DND-41 (cell line): Measurements from ENCODE around the gene TBXAS1.

Experiments
- ATAC-seq: fragments of 200-7000 bp; cut with Tn5 transposase; 3 replicates; pipeline ENCODE4 v1.9.1; 2021; ENCODE audit warnings: low read depth; ENCODE audit not compliant: insufficient read depth
- DNase-seq: peaks from one replicate; pipeline ENCODE4 v3.0.0-alpha.2; 2020
- H2AFZ ChIP-seq: 2 replicates; pipeline ENCODE4 v1.6.0; 2012; ENCODE audit warnings: low read depth, low read length
- H3K27ac ChIP-seq: 2 replicates; pipeline ENCODE4 v1.5.1; 2012; ENCODE audit warnings: low read length, inconsistent platforms
- H3K27me3 ChIP-seq: fragments of 200-600 bp; sonication (generic); 2 replicates; pipeline ENCODE4 v1.6.0; 2012; ENCODE audit warnings: low read length, mild to moderate bottlenecking, inconsistent platforms; ENCODE audit not compliant: insufficient read depth, poor library complexity
- H3K36me3 ChIP-seq: 2 replicates; pipeline ENCODE4 v1.5.1; 2012; ENCODE audit warnings: low read length, inconsistent platforms; ENCODE audit not compliant: insufficient read depth
- H3K4me1 ChIP-seq: 2 replicates; pipeline ENCODE4 v1.5.1; 2012; ENCODE audit warnings: mild to moderate bottlenecking, low read length; ENCODE audit not compliant: insufficient read depth
- H3K4me2 ChIP-seq: 2 replicates; pipeline ENCODE4 v1.6.0; 2012; ENCODE audit warnings: mild to moderate bottlenecking, moderate library complexity, low read length, inconsistent platforms; ENCODE audit not compliant: insufficient read depth
- H3K4me3 ChIP-seq, 2 experiments: fragments of 200-600 bp in 1 of 2; shearing (Covaris generic) in 1 of 2; 2 replicates each; pipeline ENCODE4 v1.5.1; 2012 to 2016; ENCODE audit warnings: inconsistent platforms in 2 of 2, low read length in 2 of 2, mild to moderate bottlenecking in 2 of 2, low read depth in 1 of 2, moderate library complexity in 1 of 2
- H3K79me2 ChIP-seq: 2 replicates; pipeline ENCODE4 v1.6.0; 2012; ENCODE audit warnings: low read length, inconsistent platforms; ENCODE audit not compliant: insufficient read depth
- H3K9ac ChIP-seq: 2 replicates; pipeline ENCODE4 v1.6.0; 2012; ENCODE audit warnings: low read depth, mild to moderate bottlenecking, inconsistent platforms, low read length, moderate library complexity
- H3K9me3 ChIP-seq: 2 replicates; pipeline ENCODE4 v1.5.1; 2012; ENCODE audit warnings: low read length, moderate library complexity, mild to moderate bottlenecking, inconsistent platforms; ENCODE audit not compliant: insufficient read depth, severe bottlenecking
- H4K20me1 ChIP-seq: 2 replicates; pipeline ENCODE4 v1.6.0; 2012; ENCODE audit warnings: low read length; ENCODE audit not compliant: insufficient read depth
- EZH2 ChIP-seq: IDR thresholded peaks from 3 replicates; pipeline ENCODE4 v1.6.1; 2012; ENCODE audit warnings: borderline replicate concordance, low read depth, mild to moderate bottlenecking, moderate library complexity, low read length, inconsistent platforms; ENCODE audit not compliant: severe bottlenecking
- TF ChIP-seq, protein P1 (sequence below): IDR thresholded peaks from 2 replicates; pipeline ENCODE4 v1.5.1; 2012; ENCODE audit warnings: borderline replicate concordance, low read length, moderate library complexity, mild to moderate bottlenecking; ENCODE audit not compliant: poor library complexity, severe bottlenecking; ENCODE audit errors: extremely low read depth

Gene TBXAS1

DNA sequence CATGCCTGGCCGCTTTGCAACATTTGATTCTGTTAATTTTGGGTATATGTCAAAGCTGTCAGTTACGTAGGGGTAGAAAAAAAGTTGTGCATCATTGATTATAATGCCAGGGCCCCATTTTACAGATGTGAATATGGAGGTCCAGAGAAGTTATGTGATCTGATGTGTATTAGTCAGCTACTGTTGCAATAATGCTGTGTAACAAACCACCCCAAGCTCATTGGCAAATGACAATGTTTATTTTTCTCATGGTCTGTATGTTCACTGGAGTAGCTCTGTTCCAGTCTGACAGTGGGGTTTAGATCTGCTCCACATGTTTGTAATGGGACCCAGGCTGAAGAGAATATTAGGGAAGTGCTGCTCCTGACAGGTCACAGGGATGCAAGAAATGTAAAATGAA lies 19.2 kb downstream of the TBXAS1 start:
- Histone ChIP-seq H4K20me1 (no peaks in the 10 kb centered on the region), H2AFZ (no peak overlapping the region), H3K9me3 (no peaks in the 10 kb centered on the region), H3K36me3 (no peaks in the 10 kb centered on the region), H3K79me2 (no peaks in the 10 kb centered on the region), H3K4me1 (no peaks in the 10 kb centered on the region), H3K4me3 (no peak overlapping the region), H3K4me2 (no peak overlapping the region), H3K27me3 (peaks cover 4% of the 10 kb centered on the region), H3K9ac (no peak overlapping the region), H3K27ac (no peak overlapping the region)
- DNase-seq (no peak), ATAC-seq (no peak)
- TF ChIP-seq EZH2, result no peak
- TF ChIP-seq, protein P1, sequence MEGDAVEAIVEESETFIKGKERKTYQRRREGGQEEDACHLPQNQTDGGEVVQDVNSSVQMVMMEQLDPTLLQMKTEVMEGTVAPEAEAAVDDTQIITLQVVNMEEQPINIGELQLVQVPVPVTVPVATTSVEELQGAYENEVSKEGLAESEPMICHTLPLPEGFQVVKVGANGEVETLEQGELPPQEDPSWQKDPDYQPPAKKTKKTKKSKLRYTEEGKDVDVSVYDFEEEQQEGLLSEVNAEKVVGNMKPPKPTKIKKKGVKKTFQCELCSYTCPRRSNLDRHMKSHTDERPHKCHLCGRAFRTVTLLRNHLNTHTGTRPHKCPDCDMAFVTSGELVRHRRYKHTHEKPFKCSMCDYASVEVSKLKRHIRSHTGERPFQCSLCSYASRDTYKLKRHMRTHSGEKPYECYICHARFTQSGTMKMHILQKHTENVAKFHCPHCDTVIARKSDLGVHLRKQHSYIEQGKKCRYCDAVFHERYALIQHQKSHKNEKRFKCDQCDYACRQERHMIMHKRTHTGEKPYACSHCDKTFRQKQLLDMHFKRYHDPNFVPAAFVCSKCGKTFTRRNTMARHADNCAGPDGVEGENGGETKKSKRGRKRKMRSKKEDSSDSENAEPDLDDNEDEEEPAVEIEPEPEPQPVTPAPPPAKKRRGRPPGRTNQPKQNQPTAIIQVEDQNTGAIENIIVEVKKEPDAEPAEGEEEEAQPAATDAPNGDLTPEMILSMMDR, result no peak

DNA sequence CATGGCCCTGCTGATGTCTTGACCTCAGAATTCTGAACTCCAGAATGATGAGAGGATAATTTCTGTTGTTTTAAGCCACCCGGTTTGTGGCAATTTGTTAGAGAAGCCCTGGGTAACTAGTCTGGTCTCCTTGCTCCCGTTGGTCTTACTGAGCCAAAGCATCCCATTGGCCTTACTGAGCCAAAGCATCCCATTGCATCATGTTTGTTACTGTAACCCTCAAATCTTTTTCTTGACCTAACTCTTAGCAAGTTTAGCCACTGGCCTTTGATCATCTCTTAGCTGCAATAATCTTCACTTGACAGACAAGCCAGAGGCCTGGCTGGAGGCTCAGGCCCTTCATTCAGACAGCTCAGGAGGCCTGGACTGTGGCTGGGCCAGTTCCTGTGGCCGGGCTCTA lies 21.8 kb downstream of the TBXAS1 start:
- Histone ChIP-seq H3K4me1 (no peaks in the 10 kb centered on the region), H3K36me3 (no peaks in the 10 kb centered on the region), H3K79me2 (no peaks in the 10 kb centered on the region), H2AFZ (no peak overlapping the region), H4K20me1 (no peaks in the 10 kb centered on the region), H3K27ac (no peak overlapping the region), H3K4me2 (no peak overlapping the region), H3K9me3 (no peaks in the 10 kb centered on the region), H3K27me3 (no peaks in the 10 kb centered on the region), H3K9ac (no peak overlapping the region), H3K4me3 (no peak overlapping the region)
- no peak for DNase-seq
- no peak for ATAC-seq
- no peak for TF ChIP-seq EZH2
- TF ChIP-seq, protein P1, result no peak

DNA sequence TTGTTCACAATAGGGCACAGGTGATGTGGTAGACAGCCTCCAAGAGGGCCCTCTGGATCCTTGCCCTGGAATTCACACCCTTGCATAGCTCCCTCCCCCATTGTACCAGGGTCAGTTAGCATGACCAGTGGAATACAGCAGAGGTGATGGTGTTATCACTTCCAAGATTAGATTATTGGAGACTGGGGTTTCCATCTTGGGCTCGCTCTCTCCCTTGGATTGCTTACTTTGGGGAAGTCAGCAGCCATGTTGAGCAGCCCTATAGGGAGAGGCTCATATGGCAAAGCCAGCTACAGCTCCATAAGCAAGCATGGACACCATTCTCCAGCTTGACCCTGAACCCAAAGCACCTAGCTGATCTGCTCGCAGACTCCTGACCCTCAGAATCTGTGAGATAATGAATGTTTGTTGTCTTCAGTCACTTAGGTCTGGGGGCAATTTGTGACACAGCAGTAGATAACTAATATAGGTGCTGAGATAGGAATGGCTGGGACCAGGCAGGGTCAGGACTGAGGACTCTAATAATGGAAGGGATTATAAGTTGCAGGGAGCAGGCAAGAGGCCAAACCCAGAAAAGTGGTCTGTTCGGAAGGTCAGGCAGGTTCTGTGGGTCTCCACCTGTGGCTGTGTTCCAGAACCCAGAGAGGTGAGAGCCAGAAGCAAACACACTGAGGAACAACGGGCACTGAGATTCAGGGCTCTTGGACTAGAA lies 22.9 kb downstream of the TBXAS1 start:
- no peak overlapping the region for H3K9ac ChIP-seq
- no peaks in the 10 kb centered on the region for H3K36me3 ChIP-seq

More for the DNA sequence above, 22.9 kb downstream of the TBXAS1 start:
- Histone ChIP-seq H3K27ac (no peak overlapping the region), H3K4me1 (no peaks in the 10 kb centered on the region), H4K20me1 (no peaks in the 10 kb centered on the region), H3K9me3 (no peaks in the 10 kb centered on the region), H3K27me3 (no peaks in the 10 kb centered on the region), H2AFZ (no peak overlapping the region), H3K4me3 (no peak overlapping the region), H3K4me2 (no peak overlapping the region), H3K79me2 (no peaks in the 10 kb centered on the region)
- ATAC-seq (no peak), DNase-seq (no peak)
- TF ChIP-seq, protein P1, result no peak
- TF ChIP-seq EZH2, result no peak
